ENCODE data around the gene LCN12.

DNA sequence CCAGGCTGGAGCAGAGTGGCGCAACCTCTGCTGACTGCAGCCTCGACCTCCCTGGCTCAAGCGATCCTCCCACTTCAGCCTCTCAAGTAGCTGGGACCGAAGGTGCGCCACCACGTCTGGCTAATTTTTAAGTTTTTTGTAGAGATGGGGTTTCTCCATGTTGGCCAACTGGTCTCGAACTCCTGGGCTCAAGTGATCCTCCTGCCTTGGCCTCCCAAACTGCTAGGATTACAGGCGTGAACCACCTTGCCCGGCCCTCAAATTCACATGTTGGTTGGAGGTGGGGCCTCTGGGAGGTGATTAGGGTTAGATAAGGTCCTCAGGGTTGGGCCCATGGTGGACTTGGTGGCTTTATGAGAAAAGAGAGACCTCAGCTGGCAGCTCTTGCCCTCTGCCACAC lies 10.1 kb downstream of the LCN12 start:
- TF ChIP-seq POLR2A (IDR thresholded peaks at IDR 0.05; ENCODE audit: low read depth, low read length) (no peak), POLR2AphosphoS5 (IDR thresholded peaks at IDR 0.05; ENCODE audit: low read depth, low read length) (no peak), SPI1 (IDR thresholded peaks at IDR 0.05; ENCODE audit: low read depth, low read length) (no peak), PAX5 (IDR thresholded peaks at IDR 0.05; ENCODE audit: insufficient read depth, low read length, severe bottlenecking) (no peak), TAF1 (IDR thresholded peaks at IDR 0.05; ENCODE audit: low read depth, low read length) (no peak)

All from GM12891 (cell line).